Measurements from ENCODE around the gene AOC2.
"Not testable (repeated sequence)": the region's sequence is repeated elsewhere in the genome, so short reads cannot be mapped to it uniquely, and the experiment has no call there.

The AOC2 gene

DNA sequence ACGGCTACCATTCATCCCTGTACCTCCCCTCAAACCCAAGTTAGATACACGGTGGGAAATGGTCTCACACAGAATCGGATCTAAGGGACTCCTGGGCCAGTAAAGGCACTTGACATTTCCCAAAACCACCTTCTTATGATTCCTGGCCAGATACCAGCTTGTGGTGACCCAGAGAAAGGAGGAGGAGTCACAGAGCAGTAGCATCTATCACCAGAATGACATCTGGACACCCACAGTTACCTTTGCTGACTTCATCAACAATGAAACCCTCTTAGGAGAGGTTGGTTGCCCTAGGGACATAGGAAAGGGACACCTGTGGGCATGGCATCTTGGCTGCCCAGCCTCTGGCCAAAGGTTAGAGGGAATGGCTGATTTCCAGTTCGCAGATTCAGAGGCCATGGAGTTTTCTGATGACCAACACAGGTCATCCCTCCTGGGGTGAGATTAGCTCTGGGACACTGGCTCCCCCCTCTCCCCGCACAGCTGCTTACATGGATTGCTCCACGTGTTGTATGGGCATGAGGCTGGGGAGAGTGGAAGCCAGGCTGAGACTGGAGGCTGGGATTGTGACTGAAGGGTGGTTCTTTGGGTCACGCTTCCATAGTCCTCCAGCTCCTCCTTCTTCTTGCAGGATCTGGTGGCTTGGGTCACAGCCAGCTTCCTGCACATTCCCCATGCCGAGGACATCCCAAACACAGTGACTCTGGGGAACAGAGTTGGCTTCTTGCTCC is 5.2 kb downstream of the AOC2 start:
- Histone ChIP-seq H2AFZ (ENCODE audit: low read length) (no peak overlapping the region), H3K27ac (ENCODE audit: low read depth, low read length, poor library complexity, severe bottlenecking) (no peak overlapping the region), H3K79me2 (ENCODE audit: insufficient read depth, low read length) (no peaks in the 10 kb centered on the region), H3K9ac (ENCODE audit: low read length) (no peak overlapping the region), H3K27me3 (ENCODE audit: insufficient read depth, low read length) (no peaks in the 10 kb centered on the region), H4K20me1 (ENCODE audit: insufficient read depth, low read length) (no peaks in the 10 kb centered on the region), H3K4me2 (ENCODE audit: low read length) (no peak overlapping the region), H3F3A (ENCODE audit: insufficient read depth, low read length) (no peaks in the 10 kb centered on the region), H3K9me3 (ENCODE audit: low read length) (no peaks in the 10 kb centered on the region), H3K9me2 (ENCODE audit: low read depth, low read length) (no peaks in the 10 kb centered on the region), H3K4me3 (ENCODE audit: low read depth, low read length, poor library complexity, severe bottlenecking) (no peak overlapping the region), H3K36me3 (ENCODE audit: insufficient read depth, low read length) (peaks cover 13% of the 10 kb centered on the region), H3K4me1 (ENCODE audit: insufficient read depth, low read length, severe bottlenecking) (peaks cover 6% of the 10 kb centered on the region)
- TF ChIP-seq, protein P1, sequence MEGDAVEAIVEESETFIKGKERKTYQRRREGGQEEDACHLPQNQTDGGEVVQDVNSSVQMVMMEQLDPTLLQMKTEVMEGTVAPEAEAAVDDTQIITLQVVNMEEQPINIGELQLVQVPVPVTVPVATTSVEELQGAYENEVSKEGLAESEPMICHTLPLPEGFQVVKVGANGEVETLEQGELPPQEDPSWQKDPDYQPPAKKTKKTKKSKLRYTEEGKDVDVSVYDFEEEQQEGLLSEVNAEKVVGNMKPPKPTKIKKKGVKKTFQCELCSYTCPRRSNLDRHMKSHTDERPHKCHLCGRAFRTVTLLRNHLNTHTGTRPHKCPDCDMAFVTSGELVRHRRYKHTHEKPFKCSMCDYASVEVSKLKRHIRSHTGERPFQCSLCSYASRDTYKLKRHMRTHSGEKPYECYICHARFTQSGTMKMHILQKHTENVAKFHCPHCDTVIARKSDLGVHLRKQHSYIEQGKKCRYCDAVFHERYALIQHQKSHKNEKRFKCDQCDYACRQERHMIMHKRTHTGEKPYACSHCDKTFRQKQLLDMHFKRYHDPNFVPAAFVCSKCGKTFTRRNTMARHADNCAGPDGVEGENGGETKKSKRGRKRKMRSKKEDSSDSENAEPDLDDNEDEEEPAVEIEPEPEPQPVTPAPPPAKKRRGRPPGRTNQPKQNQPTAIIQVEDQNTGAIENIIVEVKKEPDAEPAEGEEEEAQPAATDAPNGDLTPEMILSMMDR (IDR thresholded peaks at IDR 0.05; ENCODE audit: low read length) = no peak
- TF ChIP-seq EZH2 (IDR thresholded peaks at IDR 0.05; ENCODE audit: borderline replicate concordance, low read length) = no peak

DNA sequence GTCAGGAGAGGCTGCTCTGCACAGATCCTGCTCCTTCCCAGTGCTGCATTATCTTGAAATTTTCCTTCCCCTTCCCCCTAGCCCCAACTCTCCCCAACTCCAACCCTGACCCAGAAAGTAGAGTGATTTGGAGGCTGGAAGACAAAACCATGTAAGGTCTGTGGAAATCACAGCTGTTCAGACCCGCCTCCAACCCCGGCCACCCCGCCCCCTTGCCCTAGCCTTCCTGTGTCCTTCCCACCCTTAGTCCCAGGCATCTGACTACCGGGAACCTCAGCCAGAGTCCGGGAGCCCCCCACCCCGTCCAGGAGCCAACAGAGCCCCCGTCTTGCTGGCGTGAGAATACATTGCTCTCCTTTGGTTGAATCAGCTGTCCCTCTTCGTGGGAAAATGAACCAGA is 6.6 kb downstream of the AOC2 start, which contains the start of gene AOC3:
Gene AOC3, plus strand, starts transcription at position 246 of the 400 bp plus-strand sequence. Its CDS starts 145 bp downstream, at position 391.
- Histone ChIP-seq H3K9me2 (ENCODE audit: low read depth, low read length) (no peaks in the 10 kb centered on the region), H3K9me3 (ENCODE audit: low read length) (no peaks in the 10 kb centered on the region), H3K27me3 (ENCODE audit: insufficient read depth, low read length) (no peaks in the 10 kb centered on the region), H3K27ac (ENCODE audit: low read depth, low read length, poor library complexity, severe bottlenecking) (no peak within 1 kb of the TSS), H3K4me3 (ENCODE audit: low read depth, low read length, poor library complexity, severe bottlenecking) (no peak within 1 kb of the TSS), H4K20me1 (ENCODE audit: insufficient read depth, low read length) (no peaks in the 10 kb centered on the region), H2AFZ (ENCODE audit: low read length) (no peak within 1 kb of the TSS), H3F3A (ENCODE audit: insufficient read depth, low read length) (no peaks in the 10 kb centered on the region), H3K4me2 (ENCODE audit: low read length) (no peak within 1 kb of the TSS), H3K36me3 (ENCODE audit: insufficient read depth, low read length) (no peaks in the 10 kb centered on the region), H3K9ac (ENCODE audit: low read length) (no peak within 1 kb of the TSS), H3K4me1 (ENCODE audit: insufficient read depth, low read length, severe bottlenecking) (peaks cover 6% of the 10 kb centered on the region), H3K79me2 (ENCODE audit: insufficient read depth, low read length) (no peaks in the 10 kb centered on the region)
- TF ChIP-seq EZH2 (IDR thresholded peaks at IDR 0.05; ENCODE audit: borderline replicate concordance, low read length) = no peak
- TF ChIP-seq, protein P1 (IDR thresholded peaks at IDR 0.05; ENCODE audit: low read length) = no peak

DNA sequence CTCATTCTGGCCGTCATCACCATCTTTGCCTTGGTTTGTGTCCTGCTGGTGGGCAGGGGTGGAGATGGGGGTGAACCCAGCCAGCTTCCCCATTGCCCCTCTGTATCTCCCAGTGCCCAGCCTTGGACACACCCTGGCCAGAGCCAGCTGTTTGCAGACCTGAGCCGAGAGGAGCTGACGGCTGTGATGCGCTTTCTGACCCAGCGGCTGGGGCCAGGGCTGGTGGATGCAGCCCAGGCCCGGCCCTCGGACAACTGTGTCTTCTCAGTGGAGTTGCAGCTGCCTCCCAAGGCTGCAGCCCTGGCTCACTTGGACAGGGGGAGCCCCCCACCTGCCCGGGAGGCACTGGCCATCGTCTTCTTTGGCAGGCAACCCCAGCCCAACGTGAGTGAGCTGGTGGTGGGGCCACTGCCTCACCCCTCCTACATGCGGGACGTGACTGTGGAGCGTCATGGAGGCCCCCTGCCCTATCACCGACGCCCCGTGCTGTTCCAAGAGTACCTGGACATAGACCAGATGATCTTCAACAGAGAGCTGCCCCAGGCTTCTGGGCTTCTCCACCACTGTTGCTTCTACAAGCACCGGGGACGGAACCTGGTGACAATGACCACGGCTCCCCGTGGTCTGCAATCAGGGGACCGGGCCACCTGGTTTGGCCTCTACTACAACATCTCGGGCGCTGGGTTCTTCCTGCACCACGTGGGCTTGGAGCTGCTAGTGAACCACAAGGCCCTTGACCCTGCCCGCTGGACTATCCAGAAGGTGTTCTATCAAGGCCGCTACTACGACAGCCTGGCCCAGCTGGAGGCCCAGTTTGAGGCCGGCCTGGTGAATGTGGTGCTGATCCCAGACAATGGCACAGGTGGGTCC is 7.2 kb downstream of the AOC2 start:
- not testable (repeated sequence) for H3F3A ChIP-seq (ENCODE audit: insufficient read depth, low read length); H3K27me3 ChIP-seq (ENCODE audit: insufficient read depth, low read length); H4K20me1 ChIP-seq (ENCODE audit: insufficient read depth, low read length); H3K9ac ChIP-seq (ENCODE audit: low read length); H3K4me1 ChIP-seq (ENCODE audit: insufficient read depth, low read length, severe bottlenecking); H3K79me2 ChIP-seq (ENCODE audit: insufficient read depth, low read length); H3K4me3 ChIP-seq (ENCODE audit: low read depth, low read length, poor library complexity, severe bottlenecking); H3K9me3 ChIP-seq (ENCODE audit: low read length); H2AFZ ChIP-seq (ENCODE audit: low read length); H3K36me3 ChIP-seq (ENCODE audit: insufficient read depth, low read length); H3K9me2 ChIP-seq (ENCODE audit: low read depth, low read length); H3K4me2 ChIP-seq (ENCODE audit: low read length); H3K27ac ChIP-seq (ENCODE audit: low read depth, low read length, poor library complexity, severe bottlenecking)

All from OCI-LY1 (cell line).